IMR-90 (cell line): ENCODE measurements around the gene ASS1. TPM values are rescaled to one million over a fixed set of nuclear protein-coding genes. Genes with fewer than 3 reads are reported as not detected.

Experiments used
- ATAC-seq: fragments of 200-7000 bp; cut with Tn5 transposase; 2 replicates; pipeline ENCODE4 v1.9.1; 2020; ENCODE audit warnings: low read depth, mild to moderate bottlenecking, moderate library complexity
- BruUV-seq: library from RNA; stranded (reverse); fragments of 400-500 nt; replicated peaks from 2 replicates; lab custom pipeline; 2021; lab: Mats Ljungman, UMichigan
- CTCF ChIA-PET: fragments of 300-600 bp; formaldehyde crosslinking; extraction: SDS; loops from one replicate; lab custom pipeline; 2021; ENCODE audit warnings: antibody characterized with exemption; lab: Yijun Ruan, JAX
- POLR2A ChIA-PET: fragments of 300-600 bp; sonication (Branson Sonifier 250); formaldehyde crosslinking; loops from one replicate; lab custom pipeline; 2022; ENCODE audit warnings: antibody characterized with exemption; ENCODE audit not compliant: unreplicated experiment; lab: Charles Lee
- DNase-seq: peaks from one replicate; pipeline ENCODE4 v3.0.0; 2013
- H2AFZ ChIP-seq: replicated peaks from 2 replicates; pipeline ENCODE3; 2013; ENCODE audit warnings: low read length, mild to moderate bottlenecking; ENCODE audit not compliant: poor library complexity
- H2AK5ac ChIP-seq: 2 replicates; pipeline ENCODE4 v1.6.1; 2013; ENCODE audit warnings: low read depth, low read length, inconsistent platforms
- H2AK9ac ChIP-seq: replicated peaks from 2 replicates; pipeline ENCODE3; 2013; ENCODE audit warnings: mild to moderate bottlenecking, low read depth, low read length, moderate library complexity; ENCODE audit not compliant: poor library complexity
- H2BK120ac ChIP-seq: 2 replicates; pipeline ENCODE4 v1.6.1; 2013; ENCODE audit warnings: low read depth, low read length, inconsistent platforms
- H2BK15ac ChIP-seq: 3 replicates; pipeline ENCODE4 v1.6.1; 2013; ENCODE audit warnings: low read depth, low read length, inconsistent platforms
- H2BK20ac ChIP-seq: 2 replicates; pipeline ENCODE4 v1.6.1; 2013; ENCODE audit warnings: low read depth, mild to moderate bottlenecking, inconsistent platforms, low read length, moderate library complexity
- H2BK5ac ChIP-seq: 2 replicates; pipeline ENCODE4 v1.6.1; 2013; ENCODE audit warnings: mild to moderate bottlenecking, low read depth, low read length, inconsistent platforms; ENCODE audit not compliant: poor library complexity, severe bottlenecking
- H3K14ac ChIP-seq: replicated peaks from 2 replicates; pipeline ENCODE4 v1.6.1; 2013; ENCODE audit warnings: low read depth, low read length, inconsistent platforms
- H3K18ac ChIP-seq: 2 replicates; pipeline ENCODE4 v1.6.1; 2013; ENCODE audit warnings: low read depth, low read length, control low read depth
- H3K23ac ChIP-seq: 2 replicates; pipeline ENCODE4 v1.6.1; 2013; ENCODE audit warnings: low read depth, low read length, inconsistent platforms
- H3K27ac ChIP-seq: 2 replicates; pipeline ENCODE4 v1.5.1; 2013; ENCODE audit warnings: mild to moderate bottlenecking, control low read depth, low read length; ENCODE audit not compliant: insufficient read depth
- H3K27me3 ChIP-seq: 2 replicates; pipeline ENCODE4 v1.6.1; 2013; ENCODE audit warnings: low read length; ENCODE audit not compliant: control insufficient read depth, insufficient read depth
- H3K36me3 ChIP-seq: 2 replicates; pipeline ENCODE4 v1.6.1; 2013; ENCODE audit warnings: low read length, mixed read lengths; ENCODE audit not compliant: control insufficient read depth, insufficient read depth
- H3K4ac ChIP-seq: 2 replicates; pipeline ENCODE4 v1.6.1; 2013; ENCODE audit warnings: low read depth, low read length, inconsistent platforms
- H3K4me1 ChIP-seq: 2 replicates; pipeline ENCODE4 v1.6.1; 2013; ENCODE audit warnings: low read length, mixed read lengths; ENCODE audit not compliant: control insufficient read depth, insufficient read depth
- H3K4me2 ChIP-seq: 2 replicates; pipeline ENCODE4 v1.6.1; 2013; ENCODE audit warnings: low read depth, mild to moderate bottlenecking, control low read depth, low read length, moderate library complexity
- H3K4me3 ChIP-seq: 2 replicates; pipeline ENCODE4 v1.5.1; 2013; ENCODE audit warnings: low read depth, mild to moderate bottlenecking, control low read depth, low read length, moderate library complexity; ENCODE audit not compliant: insufficient read depth
- H3K56ac ChIP-seq: 2 replicates; pipeline ENCODE4 v1.6.1; 2013; ENCODE audit warnings: low read length, inconsistent platforms; ENCODE audit not compliant: insufficient read depth; ENCODE audit errors: extremely low read depth
- H3K79me1 ChIP-seq, 2 experiments: 2 replicates each; pipeline ENCODE4 v1.6.1; 2013; ENCODE audit warnings: low read length in 2 of 2, inconsistent platforms in 1 of 2, low read depth in 1 of 2
- H3K9ac ChIP-seq: 2 replicates; pipeline ENCODE4 v1.6.1; 2013; ENCODE audit warnings: low read depth, low read length, control low read depth
- H3K9me1 ChIP-seq: 2 replicates; pipeline ENCODE4 v1.6.1; 2013; ENCODE audit warnings: low read length, inconsistent platforms; ENCODE audit not compliant: insufficient read depth
- H3K9me3 ChIP-seq: 2 replicates; pipeline ENCODE4 v1.6.1; 2013; ENCODE audit warnings: low read length; ENCODE audit not compliant: control insufficient read depth, insufficient read depth
- H4K20me1 ChIP-seq: 2 replicates; pipeline ENCODE4 v1.6.1; 2013; ENCODE audit warnings: low read length, inconsistent platforms; ENCODE audit not compliant: insufficient read depth
- H4K5ac ChIP-seq: 2 replicates; pipeline ENCODE4 v1.6.1; 2013; ENCODE audit warnings: mild to moderate bottlenecking, low read depth, low read length, control low read depth
- H4K8ac ChIP-seq, 2 experiments: 2 replicates each; pipeline ENCODE4 v1.6.1; 2013; ENCODE audit warnings: low read depth in 2 of 2, low read length in 2 of 2, control low read depth in 1 of 2, inconsistent platforms in 1 of 2
- H4K91ac ChIP-seq: 2 replicates; pipeline ENCODE4 v1.6.1; 2013; ENCODE audit warnings: low read depth, low read length, inconsistent platforms; ENCODE audit not compliant: insufficient read depth
- BHLHE40 ChIP-seq: fragments of 150-350 bp; IDR thresholded peaks from 2 replicates; pipeline ENCODE4 v1.6.1; 2016; ENCODE audit warnings: mild to moderate bottlenecking, low read depth, low read length
- CEBPB ChIP-seq: IDR thresholded peaks from 2 replicates; pipeline ENCODE4 v1.6.1; 2012; ENCODE audit warnings: low read depth, low read length, improper control_type of control experiment
- CHD1 ChIP-seq: IDR thresholded peaks from 2 replicates; pipeline ENCODE4 v1.6.1; 2012; ENCODE audit warnings: low read depth, low read length, improper control_type of control experiment
- FOS ChIP-seq: fragments of 150-350 bp; IDR thresholded peaks from 2 replicates; pipeline ENCODE4 v1.6.1; 2016; ENCODE audit warnings: low read depth, low read length
- MAFK ChIP-seq: IDR thresholded peaks from 2 replicates; pipeline ENCODE4 v1.6.1; 2012; ENCODE audit warnings: low read depth, low read length, improper control_type of control experiment
- MAZ ChIP-seq: IDR thresholded peaks from 2 replicates; pipeline ENCODE4 v1.6.1; 2012; ENCODE audit warnings: low read depth, mild to moderate bottlenecking, low read length, improper control_type of control experiment, moderate library complexity, borderline replicate concordance
- MXI1 ChIP-seq: IDR thresholded peaks from 2 replicates; pipeline ENCODE4 v1.6.1; 2012; ENCODE audit warnings: low read depth, mild to moderate bottlenecking, low read length, moderate library complexity, borderline replicate concordance
- NFE2L2 ChIP-seq: fragments of 150-350 bp; IDR thresholded peaks from 2 replicates; pipeline ENCODE4 v1.6.1; 2016; ENCODE audit warnings: low read depth, mild to moderate bottlenecking, low read length
- POLR2A ChIP-seq: IDR thresholded peaks from 2 replicates; pipeline ENCODE4 v1.6.1; 2012; ENCODE audit warnings: mild to moderate bottlenecking, low read depth, low read length
- RAD21 ChIP-seq: IDR thresholded peaks from 2 replicates; pipeline ENCODE4 v1.6.1; 2012; ENCODE audit warnings: low read length, improper control_type of control experiment
- SMC3 ChIP-seq: fragments of 150-350 bp; IDR thresholded peaks from 2 replicates; pipeline ENCODE4 v1.6.1; 2016; ENCODE audit warnings: low read depth, mild to moderate bottlenecking, antibody characterized with exemption, low read length, moderate library complexity
- WGBS, 2 experiments: methylation state at CpG; one replicate each; pipeline versions ENCODE4 v1.1.5 to v1.1.7; 2013; ENCODE audit warnings: missing lambda C conversion rate in 2 of 2; ENCODE audit not compliant: insufficient read length in 1 of 2; ENCODE audit errors: extremely low coverage in 2 of 2; 5-methylcytosine and 5-hydroxymethylcytosine counted together
- dilution Hi-C: fragments of 300-500 bp; cut with HindIII; formaldehyde crosslinking; loops from one replicate; pipeline ENCODE4 v1.14.3; 2018; ENCODE audit warnings: low sequenced_read_pairs; ENCODE audit not compliant: unreplicated experiment
- in situ Hi-C: fragments of 300-500 bp; cut with MboI; formaldehyde crosslinking; loops from 3 replicates; pipeline ENCODE4 v1.14.3; 2019; ENCODE audit warnings: low sequenced_read_pairs, inconsistent platforms, mixed read lengths
- intact Hi-C: fragments of 100-400 bp; cut with micrococcal nuclease; formaldehyde crosslinking; loops from 2 replicates; pipeline ENCODE4 v1.10.0; 2022
- polyA plus RNA-seq, 3 experiments: library from polyadenylated mRNA; depleted of rRNA; stranded (reverse); fragments of >200 nt; gene quantifications; 2 replicates each; pipeline ENCODE4 v1.2.3, GENCODE V29; 2012; ENCODE audit warnings: low replicate concordance in 1 of 3
- total RNA-seq: library from RNA; depleted of rRNA; stranded (reverse); fragments of >200 nt; gene quantifications from 2 replicates; pipeline ENCODE4 v1.2.3, GENCODE V29; 2012
- TF ChIP-seq, protein P1 (sequence below): fragments of 150-350 bp; IDR thresholded peaks from 2 replicates; pipeline ENCODE4 v1.6.1; 2016; ENCODE audit warnings: low read depth, mild to moderate bottlenecking, low read length, moderate library complexity, borderline replicate concordance
- TF ChIP-seq, protein P2 (sequence below): conservative IDR thresholded peaks from 2 replicates; pipeline ENCODE4 v1.5.1; 2012; ENCODE audit warnings: mild to moderate bottlenecking, low read depth, low read length, improper control_type of control experiment

The ASS1 gene
- total and polyA plus RNA-seq, 2 of the 4 experiments (the other 2 are of a cell fraction), result 39.6 to 41.9 TPM

DNA sequence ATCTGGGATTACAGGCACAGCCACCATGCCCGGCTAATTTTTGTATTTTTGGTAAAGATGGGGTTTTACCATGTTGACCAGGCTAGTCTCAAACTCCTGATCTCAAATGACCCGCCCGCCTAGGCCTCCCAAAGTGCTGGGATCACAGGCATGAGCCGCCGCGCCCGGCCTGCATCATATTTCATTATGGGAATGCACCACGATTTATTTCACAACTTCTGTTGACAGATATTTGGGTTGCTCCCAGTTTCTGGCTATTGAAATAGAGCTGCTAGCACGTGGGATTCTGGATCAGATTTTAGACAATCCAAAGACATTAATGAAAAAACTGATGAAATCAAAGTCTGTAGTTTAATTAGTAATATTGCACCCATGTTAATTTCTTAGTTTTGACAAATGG is 86.2 kb downstream of the ASS1 start:
- Histone ChIP-seq H3K79me1 (no peaks in the 10 kb centered on the region), H3K23ac (no peak overlapping the region), H3K36me3 (no peaks in the 10 kb centered on the region), H4K5ac (no peak overlapping the region), H3K56ac (no peak overlapping the region), H2AK5ac (no peak overlapping the region), H3K4me2 (no peak overlapping the region), H3K9ac (no peak overlapping the region), H3K4ac (no peak overlapping the region), H3K27me3 (peaks cover 73% of the 10 kb centered on the region), H4K20me1 (no peaks in the 10 kb centered on the region), H3K9me3 (no peaks in the 10 kb centered on the region), H2BK20ac (no peak overlapping the region), H3K4me1 (no peaks in the 10 kb centered on the region; the same call in 1 of the 2 replicates), H3K27ac (no peak overlapping the region), H3K9me1 (no peaks in the 10 kb centered on the region), H2AFZ (no peak overlapping the region), H2BK5ac (no peak overlapping the region), H3K18ac (no peak overlapping the region), H2BK15ac (no peak overlapping the region), H4K91ac (no peak overlapping the region), H2BK120ac (no peak overlapping the region), H4K8ac (no peak overlapping the region), H2AK9ac (no peak overlapping the region), H3K14ac (no peak overlapping the region), H3K4me3 (no peak overlapping the region)
- ATAC-seq, result no peak
- intact Hi-C loops (no loop called here), in situ Hi-C loops (no loop called here), dilution Hi-C loops (no loop called here)
- no CpG with 5 or more reads among the region's 9 CpGs for WGBS, 2 experiments
- BruUV-seq, result no TSS peak
- CTCF ChIA-PET, result interaction anchor here (1.0 kb wide), 1 partner anchor 10 kb away, joined by 3 read pairs; no protein-coding TSS in a partner anchor
- POLR2A ChIA-PET, result no interaction called here
- TF ChIP-seq RAD21 (no peak), FOS (no peak), NFE2L2 (no peak), MXI1 (no peak), CHD1 (no peak), MAZ (no peak), MAFK (no peak), SMC3 (no peak), CEBPB (no peak), BHLHE40 (no peak), POLR2A (no peak)
- TF ChIP-seq, protein P1, sequence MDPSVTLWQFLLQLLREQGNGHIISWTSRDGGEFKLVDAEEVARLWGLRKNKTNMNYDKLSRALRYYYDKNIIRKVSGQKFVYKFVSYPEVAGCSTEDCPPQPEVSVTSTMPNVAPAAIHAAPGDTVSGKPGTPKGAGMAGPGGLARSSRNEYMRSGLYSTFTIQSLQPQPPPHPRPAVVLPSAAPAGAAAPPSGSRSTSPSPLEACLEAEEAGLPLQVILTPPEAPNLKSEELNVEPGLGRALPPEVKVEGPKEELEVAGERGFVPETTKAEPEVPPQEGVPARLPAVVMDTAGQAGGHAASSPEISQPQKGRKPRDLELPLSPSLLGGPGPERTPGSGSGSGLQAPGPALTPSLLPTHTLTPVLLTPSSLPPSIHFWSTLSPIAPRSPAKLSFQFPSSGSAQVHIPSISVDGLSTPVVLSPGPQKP, result no peak
- TF ChIP-seq, protein P2, sequence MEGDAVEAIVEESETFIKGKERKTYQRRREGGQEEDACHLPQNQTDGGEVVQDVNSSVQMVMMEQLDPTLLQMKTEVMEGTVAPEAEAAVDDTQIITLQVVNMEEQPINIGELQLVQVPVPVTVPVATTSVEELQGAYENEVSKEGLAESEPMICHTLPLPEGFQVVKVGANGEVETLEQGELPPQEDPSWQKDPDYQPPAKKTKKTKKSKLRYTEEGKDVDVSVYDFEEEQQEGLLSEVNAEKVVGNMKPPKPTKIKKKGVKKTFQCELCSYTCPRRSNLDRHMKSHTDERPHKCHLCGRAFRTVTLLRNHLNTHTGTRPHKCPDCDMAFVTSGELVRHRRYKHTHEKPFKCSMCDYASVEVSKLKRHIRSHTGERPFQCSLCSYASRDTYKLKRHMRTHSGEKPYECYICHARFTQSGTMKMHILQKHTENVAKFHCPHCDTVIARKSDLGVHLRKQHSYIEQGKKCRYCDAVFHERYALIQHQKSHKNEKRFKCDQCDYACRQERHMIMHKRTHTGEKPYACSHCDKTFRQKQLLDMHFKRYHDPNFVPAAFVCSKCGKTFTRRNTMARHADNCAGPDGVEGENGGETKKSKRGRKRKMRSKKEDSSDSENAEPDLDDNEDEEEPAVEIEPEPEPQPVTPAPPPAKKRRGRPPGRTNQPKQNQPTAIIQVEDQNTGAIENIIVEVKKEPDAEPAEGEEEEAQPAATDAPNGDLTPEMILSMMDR, result no peak
- DNase-seq, result no peak
